Natural killer cell (primary cell): ENCODE data around the gene SF3A2. TPM values are rescaled to one million over a fixed set of nuclear protein-coding genes. Genes with fewer than 3 reads are reported as not detected.
A peak's percentile ranks its signal among the peaks of the same experiment; 100 is the strongest.

ENCODE experiments used
- ATAC-seq, 3 donors: fragments of 150-1000 bp in 2 of 3; fragments of 200-7000 bp in 1 of 3; cut with Tn5 transposase; 1 replicate in 1 of 3; 2 replicates in 2 of 3; pipeline ENCODE4 v1.10.0; 2021; ENCODE audit warnings: mild to moderate bottlenecking in 2 of 3, moderate library complexity in 2 of 3
- DNase-seq, 2 donors: peaks; one replicate each; pipeline versions ENCODE4 v3.0.0 to v3.0.0-alpha.2; 2013 to 2021; ENCODE audit warnings: mixed read lengths in 1 of 2
- H3K27ac ChIP-seq: one replicate; pipeline ENCODE4 v1.5.1; 2013; ENCODE audit warnings: mild to moderate bottlenecking, low read length
- H3K27me3 ChIP-seq: one replicate; pipeline ENCODE4 v1.6.1; 2013; ENCODE audit warnings: low read length; ENCODE audit not compliant: control insufficient read depth, insufficient read depth
- H3K36me3 ChIP-seq: one replicate; pipeline ENCODE4 v1.6.1; 2013; ENCODE audit warnings: low read length; ENCODE audit not compliant: control insufficient read depth, insufficient read depth
- H3K4me1 ChIP-seq: one replicate; pipeline ENCODE4 v1.6.1; 2013; ENCODE audit warnings: low read length; ENCODE audit not compliant: control insufficient read depth, insufficient read depth
- H3K4me3 ChIP-seq: one replicate; pipeline ENCODE4 v1.5.1; 2013; ENCODE audit warnings: low read length
- H3K9me3 ChIP-seq: one replicate; pipeline ENCODE4 v1.6.1; 2013; ENCODE audit warnings: low read length; ENCODE audit not compliant: control insufficient read depth, insufficient read depth
- H3K27ac Mint-ChIP-seq, 2 donors: one replicate each; pipeline ENCODE4 v1.8.0; 2022; ENCODE audit warnings: mild to moderate bottlenecking in 2 of 2, mixed read lengths in 2 of 2, moderate library complexity in 1 of 2
- H3K27me3 Mint-ChIP-seq, 2 donors: one replicate each; pipeline ENCODE4 v1.8.0; 2022; ENCODE audit warnings: low read depth in 2 of 2, mixed read lengths in 2 of 2
- H3K36me3 Mint-ChIP-seq: one replicate; pipeline ENCODE4 v1.8.0; 2022; ENCODE audit warnings: mixed read lengths
- H3K4me1 Mint-ChIP-seq, 2 donors: one replicate each; pipeline ENCODE4 v1.8.0; 2022; ENCODE audit warnings: mixed read lengths in 2 of 2
- H3K4me3 Mint-ChIP-seq: one replicate; pipeline ENCODE4 v1.8.0; 2022; ENCODE audit warnings: mild to moderate bottlenecking, moderate library complexity, mixed read lengths
- H3K9me3 Mint-ChIP-seq, 2 donors: one replicate each; pipeline ENCODE4 v1.8.0; 2022; ENCODE audit warnings: mixed read lengths in 2 of 2
- WGBS: methylation state at CpG from one replicate; pipeline ENCODE4 v1.1.7; 2013; ENCODE audit warnings: missing lambda C conversion rate; ENCODE audit not compliant: insufficient coverage; 5-methylcytosine and 5-hydroxymethylcytosine counted together
- intact Hi-C: fragments of 100-400 bp; cut with micrococcal nuclease; formaldehyde crosslinking; loops from one replicate; pipeline ENCODE4 v1.14.2; 2022
- total RNA-seq, 4 donors: library from RNA; stranded (reverse); fragments of 120-200 nt in 1 of 4; gene quantifications; one replicate each; pipeline versions ENCODE4 v1.2.3 to v1.2.4, GENCODE V29; 2013 to 2022
- TF ChIP-seq, protein P1 (sequence below): fragments of 200-600 bp; IDR thresholded peaks from one replicate; pipeline ENCODE4 v1.8.0; 2022; ENCODE audit warnings: antibody characterized with exemption

Gene SF3A2
- total RNA-seq, 3 donors from 2014 or later (not counting 1 experiment from before 2014, with no cell fraction given): 143 to 165 (median 147) TPM

- TF ChIP-seq, protein P1, sequence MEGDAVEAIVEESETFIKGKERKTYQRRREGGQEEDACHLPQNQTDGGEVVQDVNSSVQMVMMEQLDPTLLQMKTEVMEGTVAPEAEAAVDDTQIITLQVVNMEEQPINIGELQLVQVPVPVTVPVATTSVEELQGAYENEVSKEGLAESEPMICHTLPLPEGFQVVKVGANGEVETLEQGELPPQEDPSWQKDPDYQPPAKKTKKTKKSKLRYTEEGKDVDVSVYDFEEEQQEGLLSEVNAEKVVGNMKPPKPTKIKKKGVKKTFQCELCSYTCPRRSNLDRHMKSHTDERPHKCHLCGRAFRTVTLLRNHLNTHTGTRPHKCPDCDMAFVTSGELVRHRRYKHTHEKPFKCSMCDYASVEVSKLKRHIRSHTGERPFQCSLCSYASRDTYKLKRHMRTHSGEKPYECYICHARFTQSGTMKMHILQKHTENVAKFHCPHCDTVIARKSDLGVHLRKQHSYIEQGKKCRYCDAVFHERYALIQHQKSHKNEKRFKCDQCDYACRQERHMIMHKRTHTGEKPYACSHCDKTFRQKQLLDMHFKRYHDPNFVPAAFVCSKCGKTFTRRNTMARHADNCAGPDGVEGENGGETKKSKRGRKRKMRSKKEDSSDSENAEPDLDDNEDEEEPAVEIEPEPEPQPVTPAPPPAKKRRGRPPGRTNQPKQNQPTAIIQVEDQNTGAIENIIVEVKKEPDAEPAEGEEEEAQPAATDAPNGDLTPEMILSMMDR: no peak
- Histone ChIP-seq H3K4me1 (peaks cover 52% of the 10 kb centered on the region), H3K27me3 (no peaks in the 10 kb centered on the region), H3K36me3 (peaks cover 18% of the 10 kb centered on the region), H3K9me3 (no peaks in the 10 kb centered on the region), H3K4me3 (no peak overlapping the region), H3K27ac (no peak overlapping the region)
- H3K27ac Mint-ChIP-seq: peak overlapping the region; percentile 16 to 51
- WGBS: 95% methylated on average over 28 of the region's 28 CpGs
- ATAC-seq: no peak
- no peak overlapping the region for H3K4me3 Mint-ChIP-seq
- H3K9me3 Mint-ChIP-seq: no peaks in the 10 kb centered on the region
- peaks cover 23 to 50% of the 10 kb centered on the region in 2 donors for H3K4me1 Mint-ChIP-seq
- DNase-seq: no peak
- H3K36me3 Mint-ChIP-seq: no peaks in the 10 kb centered on the region
- no peaks in the 10 kb centered on the region for H3K27me3 Mint-ChIP-seq
- intact Hi-C loops: loop anchor here (10.0 kb wide), 1 partner anchor 48 kb away; the partner anchor contains the start of genes LSM7 and SPPL2B
Measured at GRCh38 chr19:2276429-2276986, 39.9 kb downstream of the SF3A2 start.

DNA sequence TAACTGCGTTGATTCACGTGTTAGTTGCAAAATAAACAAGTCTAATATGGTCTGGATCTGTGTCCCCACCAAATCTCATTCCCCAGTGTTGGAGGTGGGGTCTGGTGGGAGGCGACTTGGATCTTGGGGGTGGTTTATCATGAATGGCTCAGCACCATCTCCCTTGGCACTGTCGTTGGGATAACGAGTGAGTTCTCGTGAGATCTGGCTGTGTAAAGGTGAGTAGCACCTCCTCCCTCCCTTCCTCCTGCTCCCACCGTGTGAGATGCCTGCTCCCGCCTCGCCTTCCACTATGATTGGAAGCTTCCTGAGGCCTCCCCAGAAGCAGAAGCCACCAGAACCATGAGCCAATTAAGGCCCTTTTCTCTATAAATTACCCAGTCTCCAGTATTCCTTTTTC lies 40.5 kb downstream of the SF3A2 start:
- intact Hi-C loops: loop anchor here (10.0 kb wide), 1 partner anchor 48 kb away; the partner anchor contains the start of genes LSM7 and SPPL2B
- Mint-ChIP-seq H3K4me3 (peak overlapping the region; percentile 59), H3K27ac (peak overlapping the region; percentile 23 to 51)

GRCh38 chr19:2278459-2279158 lies 42.0 kb downstream of the SF3A2 start:
- DNase-seq (peak in 1 of 2 donors; percentile 22), ATAC-seq (no peak)
- H3K36me3 Mint-ChIP-seq: no peaks in the 10 kb centered on the region
- intact Hi-C loops: loop anchor here (10.0 kb wide), 1 partner anchor 46 kb away; the partner anchor contains the start of genes LSM7 and SPPL2B
- H3K27ac ChIP-seq: no peak overlapping the region
- H3K4me1 Mint-ChIP-seq: peaks cover 29 to 51% of the 10 kb centered on the region in 2 donors
- H3K36me3 ChIP-seq: peaks cover 4% of the 10 kb centered on the region
- no peaks in the 10 kb centered on the region for H3K27me3 ChIP-seq
- WGBS: 95% methylated on average over 33 of the region's 33 CpGs
- peaks cover 49% of the 10 kb centered on the region for H3K4me1 ChIP-seq
- no peak overlapping the region for H3K4me3 ChIP-seq
- TF ChIP-seq, protein P1: no peak
- no peaks in the 10 kb centered on the region for H3K9me3 ChIP-seq
- H3K4me3 Mint-ChIP-seq: peak overlapping the region; percentile 37
- peak overlapping the region; percentile 51 to 62 for H3K27ac Mint-ChIP-seq
- no peaks in the 10 kb centered on the region for H3K27me3 Mint-ChIP-seq
- no peaks in the 10 kb centered on the region for H3K9me3 Mint-ChIP-seq

More for the DNA sequence above, 40.5 kb downstream of the SF3A2 start:
- Histone ChIP-seq H3K4me3 (no peak overlapping the region), H3K9me3 (no peaks in the 10 kb centered on the region), H3K4me1 (peaks cover 52% of the 10 kb centered on the region), H3K36me3 (peaks cover 13% of the 10 kb centered on the region), H3K27me3 (no peaks in the 10 kb centered on the region), H3K27ac (no peak overlapping the region)
- Mint-ChIP-seq H3K9me3 (no peaks in the 10 kb centered on the region), H3K27me3 (no peaks in the 10 kb centered on the region), H3K4me1 (peaks cover 22 to 50% of the 10 kb centered on the region in 2 donors), H3K36me3 (no peaks in the 10 kb centered on the region)
- 91% methylated on average over 8 of the region's 9 CpGs for WGBS
- TF ChIP-seq, protein P1: no peak
- peak in 1 of 2 donors; percentile 20 for DNase-seq
- ATAC-seq: no peak
